HG03354 (cell line): ENCODE results near the gene PRAMEF5.
"Not testable (repeated sequence)": the region's sequence is repeated elsewhere in the genome, so short reads cannot be mapped to it uniquely, and the experiment has no call there.

Experiments used
- ATAC-seq: cut with Tn5 transposase; IDR thresholded peaks from one replicate; pipeline ENCODE4 v1.9.1; 2021; ENCODE audit warnings: mild to moderate bottlenecking; ENCODE audit not compliant: unreplicated experiment, poor library complexity, severe bottlenecking

PRAMEF5 gene

DNA sequence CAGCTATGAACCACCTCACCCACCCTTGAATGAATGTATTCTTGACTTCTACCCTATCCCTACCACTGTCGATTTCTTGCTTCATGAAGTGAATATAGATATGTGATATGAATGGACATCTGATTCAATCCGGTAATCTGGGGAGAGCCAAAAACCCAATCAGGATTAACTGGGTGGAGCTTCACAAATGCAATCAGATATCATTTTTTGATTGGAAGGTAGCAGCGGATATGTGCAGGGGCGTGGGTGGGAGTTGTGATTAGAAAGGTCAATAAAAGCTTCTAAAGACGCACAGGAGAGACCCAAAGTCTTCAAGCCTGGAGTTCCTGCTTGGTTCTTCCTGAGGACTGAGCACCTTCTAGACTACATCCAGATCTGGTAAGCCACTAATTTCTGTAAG, at the start of gene PRAMEF5:
Gene PRAMEF5, plus strand, starts transcription at position 301 of the 400 bp plus-strand sequence. CDS start 5,071 bp downstream, outside the sequence.
- not testable (repeated sequence) for ATAC-seq

DNA sequence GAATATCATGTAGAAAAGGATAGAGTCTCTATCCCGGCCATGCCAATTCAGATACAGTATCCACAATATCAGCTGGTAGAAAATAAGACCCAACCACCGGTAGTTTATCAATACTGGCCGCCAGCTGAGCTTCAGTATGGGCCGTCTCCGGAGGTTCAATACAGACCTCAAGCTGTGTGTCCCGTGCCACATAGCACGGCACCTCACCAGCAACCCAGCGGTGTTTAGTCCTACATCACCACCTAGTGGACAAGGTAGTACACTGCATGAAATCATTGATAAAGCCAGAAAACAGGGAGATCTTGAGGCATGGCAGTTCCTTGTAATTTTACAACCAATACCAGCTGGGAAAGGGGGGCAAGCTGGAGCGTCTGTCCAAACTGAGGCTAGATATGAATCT, 45.3 kb upstream of the PRAMEF5 start:
- not testable (repeated sequence) for ATAC-seq

DNA sequence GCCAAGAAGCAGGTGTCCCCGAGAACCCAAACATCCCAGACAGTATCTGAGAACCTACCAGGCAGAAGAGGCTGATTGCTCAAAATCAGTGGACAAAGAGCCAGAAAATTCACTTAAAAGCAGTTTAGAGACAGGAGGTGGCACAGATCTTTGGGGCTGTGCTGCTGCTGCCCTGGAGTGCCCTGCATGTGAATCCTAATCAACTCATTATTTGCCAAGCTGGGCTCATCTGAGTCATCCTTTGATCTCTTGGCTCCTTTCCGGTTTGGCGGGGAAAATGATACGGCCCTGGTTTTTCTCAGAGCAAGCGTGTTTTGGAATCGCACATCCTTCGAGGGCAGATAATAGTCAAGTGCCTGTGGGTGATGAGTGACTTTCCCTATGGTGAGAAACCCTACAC, 37.4 kb upstream of the PRAMEF5 start:
- ATAC-seq, result not testable (repeated sequence)

DNA sequence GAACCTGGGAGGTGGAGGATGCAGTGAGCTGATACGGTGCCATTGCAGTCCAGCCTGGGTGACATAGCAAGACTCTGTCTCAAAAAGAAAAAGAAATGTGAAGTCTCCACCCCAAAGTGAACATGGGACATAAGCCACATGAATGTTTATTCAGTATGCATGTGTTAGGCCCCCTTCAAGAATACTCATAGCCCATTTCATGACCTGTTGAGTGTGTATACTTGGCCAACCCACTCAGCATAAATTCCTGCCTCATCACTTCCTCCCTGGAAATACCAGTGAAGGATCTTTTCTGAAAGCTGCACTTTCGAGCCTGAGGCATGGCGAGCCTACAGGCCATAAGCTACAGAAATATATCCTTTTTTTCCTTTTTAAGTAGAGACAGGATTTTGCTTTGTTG, 34.8 kb upstream of the PRAMEF5 start:
- ATAC-seq, result not testable (repeated sequence)

DNA sequence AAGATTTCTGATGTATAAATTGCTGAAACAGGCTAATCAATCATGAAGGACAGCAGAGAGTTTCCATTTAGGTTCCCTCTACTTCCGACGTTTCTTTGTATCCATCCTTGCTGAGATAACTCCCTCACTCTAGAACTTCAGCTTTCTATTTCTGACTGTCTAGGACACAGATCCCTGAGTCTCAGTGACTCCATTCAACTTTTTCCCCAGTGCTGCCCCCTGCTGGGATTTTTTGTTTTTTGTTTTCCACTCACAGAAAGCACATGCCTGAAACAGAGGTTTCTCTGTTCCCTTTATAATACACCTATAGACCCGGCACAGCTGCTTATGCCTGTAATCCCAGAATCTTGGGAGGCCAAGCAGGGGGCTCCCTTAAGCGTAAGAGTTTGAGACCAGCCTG, 31.2 kb upstream of the PRAMEF5 start:
- not testable (repeated sequence) for ATAC-seq

DNA sequence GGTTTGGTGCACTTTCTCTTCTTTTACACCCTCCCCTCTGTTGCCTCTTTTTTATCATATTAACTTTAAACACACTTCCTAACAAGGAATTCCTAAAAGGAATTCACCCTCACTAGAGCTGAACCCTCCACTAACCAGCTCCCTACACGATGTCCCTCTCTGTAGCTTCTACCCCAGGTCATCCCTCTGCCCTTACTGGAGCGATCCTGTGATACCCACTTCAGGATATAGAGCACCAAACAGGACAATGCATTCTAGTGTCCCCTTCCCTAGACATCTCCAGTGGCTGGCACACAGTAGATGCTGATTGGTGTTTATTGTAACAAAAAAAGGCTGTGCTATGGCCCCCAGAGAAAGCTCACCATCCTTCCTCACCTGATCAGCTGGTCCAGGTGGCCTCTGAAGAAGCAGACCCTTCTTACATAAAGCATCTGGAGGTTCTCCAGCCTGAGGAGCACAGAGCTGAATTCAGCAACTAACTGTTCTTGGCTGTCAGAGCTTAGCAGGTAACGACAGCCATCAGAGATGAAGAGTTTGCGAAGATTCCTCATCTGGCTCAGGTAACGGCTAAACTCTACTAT, 29.4 kb upstream of the PRAMEF5 start:
- ATAC-seq, result no peak

DNA sequence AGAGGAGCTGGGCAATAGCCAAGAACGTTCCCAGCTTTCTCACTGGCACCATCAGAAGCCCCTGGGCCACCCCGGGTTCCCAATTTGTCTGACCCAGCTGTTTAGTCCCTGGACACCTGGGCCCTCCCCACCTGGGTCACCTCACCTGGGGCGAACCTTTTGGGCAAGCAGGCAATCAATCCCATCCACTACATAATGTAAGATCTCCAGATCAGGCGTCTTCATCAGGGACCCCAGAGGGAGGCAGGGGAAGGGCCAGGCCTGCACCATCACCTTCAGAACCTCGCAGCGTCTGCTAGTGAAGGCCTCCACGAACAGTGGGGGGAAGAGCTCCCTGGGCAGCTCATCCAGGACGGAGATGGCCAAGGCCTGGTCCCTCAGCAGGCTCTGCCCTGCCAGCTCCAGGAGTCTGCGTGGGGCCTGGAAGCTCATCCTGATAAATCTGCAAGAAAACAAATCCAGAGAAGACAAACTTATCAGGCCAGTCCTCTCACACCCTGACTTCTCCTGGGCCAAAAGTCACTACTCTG, 28.3 kb upstream of the PRAMEF5 start, which contains the start of gene PRAMEF18:
Gene PRAMEF18, minus strand, starts transcription at position 480 of the 530 bp plus-strand sequence. Its CDS starts 48 bp downstream, at position 432.
- not testable (repeated sequence) for ATAC-seq

DNA sequence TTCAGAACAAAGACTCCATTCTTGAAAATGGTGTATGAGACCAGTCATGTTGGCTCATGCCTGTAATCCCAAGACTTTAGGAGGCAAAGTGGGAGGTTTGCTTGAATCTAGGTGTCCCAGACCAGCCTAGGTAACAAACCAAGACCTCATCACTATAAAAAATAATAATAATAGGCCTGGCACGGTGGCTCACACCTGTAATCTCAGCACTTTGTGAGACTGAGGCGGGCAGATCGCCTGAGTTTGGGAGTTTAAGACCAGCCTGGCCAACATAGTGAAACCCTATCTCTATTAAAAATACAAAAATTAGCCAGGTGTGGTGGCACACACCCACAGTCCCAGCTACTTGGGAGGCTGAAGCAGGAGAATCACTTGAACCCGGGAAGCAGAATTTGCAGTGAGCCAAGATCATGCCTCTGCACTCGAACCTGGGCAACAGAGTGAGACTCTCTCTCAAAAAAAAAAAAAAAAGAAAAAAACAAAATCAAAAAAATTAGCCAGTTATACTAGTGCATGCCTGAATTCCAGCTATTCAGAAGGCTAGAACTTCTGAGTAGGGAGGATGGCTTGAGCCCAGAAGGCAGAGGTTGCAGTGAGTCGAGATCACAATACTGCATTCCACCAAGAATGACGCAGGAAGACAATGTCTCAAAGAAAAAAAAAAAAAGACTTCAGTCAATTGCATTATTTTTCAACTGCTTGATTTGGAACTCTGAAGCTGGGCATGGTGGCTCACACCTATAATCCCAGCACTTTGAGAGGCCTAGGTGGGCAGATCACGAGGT, 26.5 kb upstream of the PRAMEF5 start:
- not testable (repeated sequence) for ATAC-seq

DNA sequence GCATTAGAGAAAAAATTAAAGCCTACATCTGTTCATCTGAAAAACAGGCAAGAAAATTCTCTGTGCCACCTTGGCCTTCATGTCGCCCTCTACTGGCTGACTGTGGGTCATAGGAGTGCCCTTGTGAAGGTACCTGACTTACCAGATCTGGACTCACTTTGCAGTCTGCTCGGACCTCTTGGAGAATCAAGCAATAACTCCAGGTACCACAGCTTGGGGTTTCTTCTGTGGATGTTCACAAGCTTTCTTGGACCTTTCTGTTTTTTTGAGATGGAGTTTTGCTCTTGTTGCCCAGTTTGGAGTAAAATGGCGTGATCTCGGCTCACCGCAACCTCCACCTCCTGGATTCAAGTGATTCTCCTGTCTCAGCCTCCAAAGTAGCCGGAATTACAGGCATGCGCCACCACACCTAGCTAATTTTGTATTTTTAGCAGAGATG, 25.6 kb upstream of the PRAMEF5 start:
- no peak for ATAC-seq

DNA sequence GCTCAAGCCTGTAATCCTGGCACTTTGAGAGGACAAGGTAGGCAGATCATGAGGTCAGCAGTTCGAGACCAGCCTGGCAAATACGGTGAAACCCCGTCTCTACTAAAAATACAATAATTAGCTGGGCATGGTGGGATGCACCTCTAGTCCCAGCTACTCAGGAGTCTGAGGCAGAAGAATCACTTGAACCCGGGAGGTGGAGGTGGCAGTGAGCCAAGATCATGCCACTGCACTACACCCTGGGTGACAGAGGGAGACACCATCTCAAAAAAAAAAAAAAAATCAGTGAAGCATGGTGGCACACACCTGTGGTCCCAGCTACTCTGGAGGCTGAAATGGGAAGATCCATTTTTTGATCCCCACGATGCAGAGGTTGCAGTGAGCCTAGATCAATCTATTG, 23.9 kb upstream of the PRAMEF5 start:
- not testable (repeated sequence) for ATAC-seq

DNA sequence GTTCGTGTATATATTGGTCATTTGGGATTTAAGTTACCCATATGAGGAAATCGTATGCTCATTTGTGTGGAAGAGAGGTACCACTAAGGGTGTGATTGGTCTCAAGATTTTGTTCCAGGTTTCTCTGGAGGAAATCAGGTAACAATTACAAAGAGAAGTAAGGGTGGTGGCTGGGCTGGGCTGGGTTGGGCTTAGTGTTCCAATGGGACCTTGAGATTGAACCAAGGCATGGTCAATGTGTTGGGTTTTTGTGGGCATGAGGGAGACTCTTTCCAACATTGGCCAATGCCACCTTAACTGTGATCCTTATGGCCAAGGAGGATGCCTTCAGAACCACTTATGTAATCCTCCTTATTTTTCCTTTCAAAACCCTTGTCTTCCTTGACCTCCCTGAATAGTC, 23.4 kb upstream of the PRAMEF5 start:
- not testable (repeated sequence) for ATAC-seq

DNA sequence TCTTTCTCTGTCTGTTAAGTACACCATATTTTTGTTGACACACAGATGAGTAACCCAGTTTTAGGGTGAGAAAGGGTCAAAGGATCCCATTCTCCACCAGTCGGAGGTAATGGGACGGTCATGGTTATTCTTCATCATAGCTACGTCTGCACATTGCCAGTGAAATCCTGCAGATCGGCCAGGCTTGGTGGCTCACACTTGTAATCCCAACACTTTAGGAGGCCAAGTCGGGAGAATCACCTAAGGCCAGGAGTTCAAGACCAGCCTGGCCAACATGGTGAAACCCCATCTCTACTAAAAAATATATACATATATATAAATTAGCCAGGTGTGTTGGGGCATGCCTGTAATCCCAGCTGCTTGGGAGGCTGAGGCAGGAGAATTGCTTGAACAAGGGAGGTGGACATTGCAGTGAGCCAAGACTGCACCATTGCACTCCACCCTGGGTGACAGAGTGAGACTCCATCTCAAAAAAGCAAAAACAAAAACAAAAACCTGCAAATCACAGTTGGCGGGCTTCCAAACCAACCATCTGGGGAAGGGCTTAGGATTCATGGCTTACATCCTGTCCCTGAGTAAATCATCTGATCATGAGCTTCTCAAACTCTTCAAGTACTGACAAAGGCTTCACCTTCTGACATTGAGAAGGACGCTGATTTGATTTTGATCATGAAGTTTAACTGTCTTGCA, 22.8 kb upstream of the PRAMEF5 start:
- not testable (repeated sequence) for ATAC-seq

DNA sequence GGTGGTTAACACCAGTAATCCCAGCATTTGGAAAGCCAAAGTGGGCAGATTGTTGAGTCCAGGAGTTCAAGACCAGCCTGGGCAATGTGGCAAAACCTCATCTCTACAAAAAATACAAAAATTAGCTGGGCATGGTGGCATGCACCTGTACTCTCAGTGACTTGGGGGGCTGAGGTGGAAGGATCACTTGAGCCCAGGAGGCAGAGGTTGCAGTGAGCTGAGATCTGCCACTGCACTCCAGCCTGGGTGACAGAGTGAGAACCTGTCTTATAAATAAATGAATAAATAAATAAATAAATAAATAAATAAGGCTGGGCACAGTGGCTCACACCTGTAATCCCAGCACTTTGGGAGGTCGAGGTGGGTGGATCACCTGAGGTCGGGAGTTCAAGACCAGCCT, 21.9 kb upstream of the PRAMEF5 start:
- not testable (repeated sequence) for ATAC-seq

DNA sequence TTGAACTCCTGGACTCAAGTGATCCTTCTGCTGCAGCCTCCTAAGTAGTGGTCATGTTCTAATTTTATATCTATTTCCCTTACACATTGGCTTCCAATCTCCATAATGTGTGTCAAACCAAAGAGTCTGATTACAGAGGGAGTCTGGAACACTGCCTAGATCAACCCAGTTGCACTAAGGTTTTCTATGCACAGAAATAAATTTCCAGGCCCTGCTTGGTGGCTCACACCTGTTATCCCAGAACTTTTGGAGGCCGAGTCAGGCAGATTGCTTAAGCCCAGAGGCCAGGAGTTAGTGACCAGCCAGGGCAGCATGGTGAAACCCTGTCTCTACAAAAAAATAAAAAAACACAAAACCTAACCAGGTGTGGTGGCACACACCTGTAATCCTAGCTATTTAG, 19.9 kb upstream of the PRAMEF5 start:
- ATAC-seq, result not testable (repeated sequence)

DNA sequence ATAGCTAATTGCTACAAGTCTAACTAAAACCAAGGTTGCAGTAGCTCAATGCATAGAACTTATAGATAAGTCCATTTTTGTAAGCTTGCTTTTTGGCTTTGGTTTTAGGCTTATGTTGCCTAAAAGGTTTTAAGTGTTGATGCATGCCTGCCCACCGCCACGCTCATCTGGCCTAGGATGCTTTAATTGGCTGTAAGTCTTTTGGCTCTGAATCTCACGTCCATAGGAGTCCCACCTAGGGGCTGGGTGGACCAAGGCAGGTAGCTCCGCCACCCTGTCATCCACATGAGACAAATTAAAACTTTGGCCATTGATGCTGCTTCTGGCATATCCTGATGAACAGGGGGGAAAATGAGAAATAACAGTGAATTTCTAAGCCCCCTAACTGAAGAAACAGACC, 16.4 kb upstream of the PRAMEF5 start:
- ATAC-seq, result not testable (repeated sequence)

DNA sequence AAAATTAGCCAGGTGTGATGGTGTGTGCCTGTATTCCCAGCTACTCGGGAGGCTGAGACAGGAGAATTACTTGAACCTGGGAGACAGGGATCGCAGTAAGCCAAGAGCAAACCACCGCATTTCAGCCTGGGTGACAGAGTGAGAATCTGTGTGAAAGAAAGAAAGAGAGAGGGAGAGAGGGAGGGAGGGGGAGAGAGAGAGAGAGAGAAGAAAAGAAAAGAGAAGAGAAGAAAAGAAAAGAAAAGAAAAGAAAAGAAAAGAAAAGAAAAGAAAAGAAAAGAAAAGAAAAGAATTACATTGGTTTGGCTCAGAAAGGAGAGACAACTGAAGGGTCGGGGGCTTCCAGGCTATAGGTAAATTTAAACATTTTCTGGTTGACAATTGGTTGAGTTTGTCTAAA, 14.4 kb upstream of the PRAMEF5 start:
- ATAC-seq, result not testable (repeated sequence)

DNA sequence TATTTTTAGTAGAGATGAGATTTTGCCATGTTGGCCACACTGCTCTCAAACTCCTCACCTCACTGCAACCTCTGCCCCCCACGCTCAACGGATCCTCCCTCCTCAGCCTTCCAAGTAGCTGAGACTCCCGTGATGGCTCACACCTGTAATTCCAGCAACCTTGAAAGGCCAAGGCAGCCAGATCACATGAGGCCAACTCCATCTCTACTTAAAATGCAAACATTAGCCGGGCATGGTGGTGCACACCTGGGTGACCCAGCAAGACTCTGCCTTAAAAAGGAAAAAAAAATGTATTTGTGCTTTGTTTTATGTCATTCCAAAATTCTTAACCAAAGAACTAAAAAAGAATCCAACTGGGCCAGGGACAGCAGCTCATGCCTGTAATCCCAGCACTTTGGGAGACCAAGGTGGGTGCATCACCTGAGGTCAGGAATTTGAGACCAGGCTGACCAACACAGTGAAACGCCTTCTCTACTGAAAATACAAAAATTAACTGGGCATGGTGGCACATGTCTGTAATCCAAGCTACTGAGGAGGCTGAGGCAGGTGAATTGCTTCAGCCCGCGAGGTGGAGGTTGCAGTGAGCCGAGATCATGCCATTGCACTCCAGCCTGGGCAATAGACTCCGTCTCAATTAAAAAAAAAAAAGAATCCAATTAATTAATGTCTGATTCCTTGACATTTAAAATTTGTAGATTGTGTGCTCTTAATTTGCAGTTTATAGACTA, 10.3 kb upstream of the PRAMEF5 start:
- ATAC-seq, result not testable (repeated sequence)

DNA sequence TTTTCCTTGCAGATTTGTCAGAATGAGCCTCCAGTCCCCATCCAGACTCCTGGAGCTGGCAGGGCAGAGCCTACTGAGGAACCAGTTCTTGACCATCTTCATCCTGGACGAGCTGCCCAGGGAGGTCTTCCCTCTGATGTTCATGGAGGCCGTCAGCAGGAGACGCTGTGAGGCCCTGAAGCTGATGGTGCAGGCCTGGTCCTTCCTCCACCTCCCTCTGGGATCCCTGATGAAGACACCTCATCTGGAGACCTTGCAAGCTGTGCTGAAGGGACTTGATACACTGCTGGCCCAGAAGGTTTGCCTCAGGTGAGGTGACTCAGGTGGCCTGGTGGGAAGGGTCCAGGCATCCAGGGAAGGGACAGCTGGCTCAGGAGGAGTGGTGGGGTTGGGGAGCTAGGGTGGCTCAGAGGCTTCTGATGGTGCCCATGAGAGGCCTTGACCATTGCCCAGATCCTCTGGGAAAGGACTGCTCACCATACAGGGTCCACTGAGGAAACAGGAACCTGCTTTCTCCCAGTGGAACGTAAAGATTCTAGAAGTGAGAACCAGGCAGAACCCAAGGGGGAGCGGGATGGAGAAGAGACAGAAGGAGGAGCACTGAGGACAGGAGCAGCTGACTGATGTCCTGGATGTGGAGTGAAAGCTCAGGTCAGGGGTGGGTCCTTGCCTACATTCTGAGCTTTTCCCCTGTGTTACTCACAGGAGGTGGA, 8.0 kb upstream of the PRAMEF5 start:
- ATAC-seq, result not testable (repeated sequence)

DNA sequence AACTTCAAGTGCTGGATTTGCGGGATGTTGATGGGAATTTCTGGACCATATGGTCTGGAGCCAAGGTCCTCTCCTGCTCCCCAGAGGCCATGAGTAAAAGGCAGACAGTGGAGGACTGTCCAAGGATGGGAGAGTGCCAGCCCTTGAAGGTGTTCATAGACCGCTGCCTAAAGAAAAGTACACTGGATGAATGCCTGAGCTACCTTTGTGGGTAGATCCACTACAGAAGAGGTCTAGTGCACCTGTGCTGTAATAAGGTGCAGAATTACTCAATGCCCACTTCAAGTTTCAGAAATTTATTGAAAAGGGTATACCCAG, 7.5 kb upstream of the PRAMEF5 start:
- ATAC-seq, result not testable (repeated sequence)
